ENCODE measurements around the gene FOXRED2.
"Not testable (repeated sequence)": the region's sequence is repeated elsewhere in the genome, so short reads cannot be mapped to it uniquely, and the experiment has no call there.

The FOXRED2 gene

GRCh38 chr22:36506637-36507517 is at the start of gene FOXRED2:
Gene FOXRED2 (minus strand): TSS chr22:36507040. CDS start chr22:36506422, 618 bp downstream.
- DNase-seq = peak; percentile 91

DNA sequence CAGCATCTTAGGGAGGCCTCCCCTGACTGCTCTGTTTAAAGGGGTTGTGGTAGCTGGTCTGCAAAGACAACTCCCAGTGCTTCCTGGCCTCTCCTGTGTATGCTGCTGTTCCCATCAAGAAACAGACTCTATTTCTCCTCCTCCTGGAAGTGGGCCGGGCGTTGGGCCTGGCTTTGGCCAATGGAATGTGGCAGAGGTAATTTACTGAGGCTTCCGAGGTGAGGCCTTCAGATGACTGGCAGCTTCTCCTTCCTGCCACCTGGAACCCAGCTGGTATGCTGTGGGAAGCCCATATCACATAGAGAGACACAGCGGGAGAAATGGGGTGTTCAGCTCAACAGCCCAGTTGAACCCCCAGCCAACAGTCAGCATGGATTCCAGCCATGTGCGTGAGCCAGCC is 47.3 kb upstream of the FOXRED2 start:
- no peak for DNase-seq

DNA sequence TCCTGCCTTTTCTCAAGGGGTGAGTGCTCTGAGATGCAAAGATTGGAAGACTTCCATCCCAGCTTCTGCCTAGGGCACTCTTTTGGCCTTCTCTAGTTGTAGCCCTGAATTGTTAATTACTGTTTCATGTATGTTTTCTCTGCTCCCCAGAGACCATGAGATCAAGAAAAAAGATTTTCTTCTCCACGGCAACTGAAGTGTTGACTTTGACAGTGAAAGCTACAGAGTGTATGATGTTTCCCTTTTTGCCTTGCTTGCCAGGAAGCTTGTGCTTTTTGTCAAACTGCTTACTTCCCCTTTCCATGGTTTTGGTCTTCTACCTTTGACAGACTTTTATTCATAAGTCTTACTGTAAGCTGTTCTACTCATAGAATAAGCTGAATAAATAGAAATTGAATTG is 45.4 kb upstream of the FOXRED2 start:
- no peak for DNase-seq

DNA sequence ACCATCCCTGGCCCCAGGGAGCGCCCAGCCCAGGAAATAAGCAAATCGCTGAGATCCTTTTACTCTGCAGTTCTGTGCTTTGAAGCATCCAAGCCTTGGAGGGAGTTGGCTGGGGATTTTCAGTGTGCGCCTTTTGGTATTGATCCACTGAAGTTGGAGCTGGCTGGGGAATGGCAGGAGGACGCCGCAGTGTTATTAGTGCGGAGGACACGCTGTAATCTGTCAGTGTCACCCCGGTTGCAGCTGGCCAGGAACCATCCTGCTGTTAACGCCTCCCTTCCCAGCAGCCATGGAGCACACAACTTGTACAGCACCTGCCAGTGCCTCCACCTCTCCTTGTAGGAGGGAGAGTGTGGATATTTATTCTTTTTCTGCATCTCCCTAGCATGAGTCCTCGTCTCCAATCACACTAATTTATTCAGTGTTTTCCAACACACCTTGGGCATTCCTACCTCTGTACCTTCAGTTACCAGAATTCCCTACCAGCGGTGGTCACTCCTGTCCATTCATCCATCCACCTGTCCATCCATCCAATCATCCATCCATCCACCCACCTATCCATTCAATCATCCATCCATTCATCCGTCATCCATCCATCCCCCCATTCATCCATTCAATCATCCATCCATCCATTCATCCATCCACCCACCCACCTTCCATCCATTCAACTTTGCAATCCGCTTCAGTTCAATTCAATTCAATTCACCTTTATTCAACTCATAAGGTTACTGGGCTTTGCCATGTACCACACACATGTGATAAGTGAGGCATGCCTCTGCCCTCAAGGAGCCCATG is 44.1 kb upstream of the FOXRED2 start:
- DNase-seq = no peak

GRCh38 chr22:36549033-36549432 is 42.2 kb upstream of the FOXRED2 start:
- DNase-seq = no peak

DNA sequence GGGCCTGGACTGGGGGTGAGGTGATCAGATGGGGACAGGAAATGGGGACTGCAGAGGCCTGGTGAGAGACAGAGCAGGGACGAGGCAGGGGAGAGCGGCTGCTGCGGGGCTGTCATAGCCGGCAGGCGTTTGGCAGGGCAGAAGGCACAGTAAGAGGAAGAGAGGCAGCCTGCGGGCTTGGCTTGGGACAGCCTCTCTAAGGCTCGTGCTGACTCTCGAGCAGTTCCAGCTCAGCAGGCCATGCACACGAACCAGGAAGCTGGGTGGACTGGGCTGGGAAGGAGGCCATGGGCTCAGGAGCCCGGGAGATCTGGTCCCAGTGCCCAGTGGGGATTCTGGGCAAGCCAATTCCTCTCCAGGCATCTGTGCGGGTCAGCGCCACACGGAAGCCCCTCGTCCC is 41.8 kb upstream of the FOXRED2 start:
- no peak for DNase-seq

DNA sequence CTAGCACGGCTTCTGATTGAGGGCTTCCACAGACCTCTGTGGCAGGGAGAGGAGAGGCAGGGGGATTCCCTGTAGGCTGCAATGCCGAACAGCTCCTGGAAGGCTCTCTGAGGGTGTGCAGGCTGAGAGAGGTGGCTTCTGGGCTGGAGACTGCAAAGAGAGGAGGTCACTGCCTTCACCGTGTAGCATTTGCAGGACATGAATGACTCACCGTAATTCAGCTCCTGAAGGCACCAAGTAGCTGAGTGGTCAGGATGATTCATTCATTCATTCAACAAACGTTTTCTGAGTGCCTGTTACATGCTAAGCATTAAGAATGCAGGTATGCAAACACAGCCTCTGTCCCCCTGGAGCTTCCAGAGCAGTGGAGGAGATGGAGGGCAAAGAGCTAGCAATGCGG is 40.1 kb upstream of the FOXRED2 start:
- DNase-seq = no peak

- peak; percentile 41 for DNase-seq
These were observed 39.4 kb upstream of the FOXRED2 start for GRCh38 chr22:36546092-36546804.

- no peak for DNase-seq
These were observed 37.3 kb upstream of the FOXRED2 start for GRCh38 chr22:36544107-36544620.

DNA sequence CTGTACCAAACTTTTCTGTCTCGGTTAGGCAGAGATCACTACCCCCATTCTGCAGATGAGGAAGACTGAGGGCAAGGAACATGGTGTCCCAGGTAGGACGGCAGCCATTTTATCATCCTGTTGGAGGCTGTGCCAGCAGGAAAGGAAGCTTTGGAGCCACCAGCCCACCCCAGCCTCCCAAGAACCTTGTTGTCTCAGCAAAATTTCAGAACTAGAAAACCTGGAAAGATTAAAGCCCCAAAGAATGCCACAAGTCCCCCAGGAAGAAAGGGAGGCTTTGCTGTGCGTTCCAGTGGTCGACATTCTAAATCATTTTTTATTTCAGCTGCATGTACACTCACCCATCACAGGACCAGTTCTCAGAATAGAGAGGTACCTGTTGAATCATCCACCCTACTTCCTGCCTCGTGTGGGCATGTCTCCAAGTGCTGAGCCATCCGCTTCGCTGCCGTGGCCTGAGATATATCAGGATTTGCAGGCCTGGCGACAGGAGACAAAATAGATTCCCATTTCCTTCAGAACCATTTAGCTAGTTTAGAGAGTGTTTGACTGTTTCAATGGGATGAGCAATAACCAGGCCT is 35.1 kb upstream of the FOXRED2 start:
- no peak for DNase-seq

DNA sequence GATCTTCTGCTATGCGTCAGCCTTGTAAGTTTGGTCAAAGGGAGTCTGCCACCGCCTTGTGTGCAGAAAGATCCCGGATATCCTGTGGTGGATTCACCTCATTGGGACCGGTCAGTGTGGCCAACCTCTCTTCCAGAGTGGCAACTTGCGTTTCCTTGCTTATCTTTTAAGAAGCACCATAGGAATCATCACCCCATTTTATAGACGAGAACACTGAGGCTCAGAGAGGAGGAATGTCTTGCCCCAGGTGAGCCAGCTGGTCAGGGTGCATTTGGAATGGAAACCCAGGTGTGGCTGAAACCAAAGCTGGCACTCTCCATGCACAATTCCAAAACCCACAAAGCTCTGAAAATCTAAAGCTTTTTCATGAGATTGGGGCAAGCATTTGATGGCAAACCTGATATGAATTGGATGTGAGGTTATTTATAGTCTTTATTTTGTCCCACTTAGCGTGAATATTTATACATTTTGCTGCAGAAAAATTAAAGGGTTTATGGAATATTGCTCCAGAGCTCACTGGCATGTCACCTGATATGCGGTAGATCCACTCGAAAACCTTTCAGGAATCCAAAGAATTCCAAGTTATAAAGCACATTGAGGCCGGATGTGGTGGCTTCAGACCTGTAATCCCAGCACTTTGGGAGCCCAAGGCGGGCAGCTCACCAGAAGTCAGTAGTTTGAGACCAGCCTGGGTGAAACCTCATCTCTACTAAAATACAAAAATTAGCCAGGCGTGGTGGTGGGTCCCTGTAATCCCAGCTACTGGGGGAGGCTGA is 34.2 kb upstream of the FOXRED2 start:
- no peak for DNase-seq

DNA sequence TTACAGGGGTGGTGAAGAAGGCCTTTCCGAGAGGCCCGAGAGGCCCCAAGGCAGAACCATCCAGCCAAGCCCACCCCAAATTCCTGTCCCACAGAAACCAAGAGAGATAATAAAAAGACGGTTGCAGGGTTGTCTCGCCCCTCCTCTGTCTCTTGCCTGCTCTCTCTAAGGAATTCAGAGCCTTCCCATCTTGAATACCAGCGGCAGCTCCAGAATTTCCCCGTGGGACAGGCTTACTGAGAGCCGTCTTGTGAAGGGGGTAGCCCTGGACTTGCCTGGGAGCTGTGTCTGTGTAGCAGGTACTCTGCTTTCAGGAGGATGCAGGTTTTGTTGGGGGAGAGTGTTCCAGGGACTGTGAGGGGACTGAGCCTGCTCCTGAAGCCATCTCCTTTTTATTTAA is 31.7 kb upstream of the FOXRED2 start:
- no peak for DNase-seq

DNA sequence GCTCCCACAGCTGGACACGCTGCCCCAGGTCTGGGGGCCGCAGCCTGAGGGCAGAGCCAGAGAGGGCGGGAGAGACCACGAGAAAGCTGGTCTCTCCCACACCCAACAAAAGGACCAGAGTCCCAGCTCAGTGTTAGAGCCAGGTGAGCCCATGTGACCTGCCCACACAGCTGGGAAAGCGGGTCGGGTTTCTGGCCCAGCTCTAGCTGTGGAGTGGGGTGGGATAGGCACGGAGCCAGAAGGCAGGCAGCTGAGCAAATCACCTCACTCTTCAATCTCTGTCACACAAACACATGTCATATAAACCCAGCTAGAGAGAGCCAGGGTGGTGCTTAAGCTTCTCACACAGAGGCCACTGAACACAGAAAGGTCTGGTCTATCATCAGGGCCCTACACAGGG is 29.9 kb upstream of the FOXRED2 start:
- DNase-seq = peak; percentile 39

DNA sequence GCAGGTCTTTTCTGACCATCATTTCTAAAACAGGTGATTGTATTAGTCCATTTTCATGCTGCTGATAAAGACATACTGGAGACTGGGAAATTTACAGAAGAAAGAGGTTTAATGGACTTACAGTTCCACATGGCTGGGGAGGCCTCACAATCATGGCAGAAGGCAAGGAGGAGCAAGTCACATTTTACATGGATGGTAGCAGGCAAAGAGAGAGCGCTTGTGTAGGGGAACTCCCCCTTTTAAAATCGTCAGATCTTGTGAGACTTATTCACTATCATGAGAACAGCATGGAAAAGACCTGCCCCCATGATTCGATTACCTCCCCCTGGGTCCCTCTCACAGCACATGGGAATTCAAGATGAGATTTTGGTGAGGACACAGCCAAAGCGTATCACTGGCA is 26.5 kb upstream of the FOXRED2 start:
- DNase-seq = not testable (repeated sequence)

DNA sequence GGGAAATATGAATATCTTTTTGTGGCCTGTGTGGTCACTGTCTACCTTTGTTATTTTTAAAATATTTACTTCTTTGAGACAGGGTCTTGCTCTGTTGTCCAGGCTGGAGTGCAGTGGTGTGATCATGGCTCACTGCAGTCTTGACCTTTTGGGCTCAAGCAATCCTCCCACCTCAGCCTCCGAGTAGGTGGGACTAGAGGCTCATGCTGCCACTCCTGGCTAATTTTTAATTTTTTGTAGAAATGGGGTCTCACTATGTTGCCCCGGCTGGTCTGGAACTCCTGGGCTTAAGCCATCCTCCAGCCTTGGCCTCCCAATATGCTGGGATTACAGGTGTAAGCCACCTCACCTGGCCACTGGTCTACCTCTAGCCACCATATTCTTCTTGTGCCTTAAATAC is 25.6 kb upstream of the FOXRED2 start:
- no peak for DNase-seq

DNA sequence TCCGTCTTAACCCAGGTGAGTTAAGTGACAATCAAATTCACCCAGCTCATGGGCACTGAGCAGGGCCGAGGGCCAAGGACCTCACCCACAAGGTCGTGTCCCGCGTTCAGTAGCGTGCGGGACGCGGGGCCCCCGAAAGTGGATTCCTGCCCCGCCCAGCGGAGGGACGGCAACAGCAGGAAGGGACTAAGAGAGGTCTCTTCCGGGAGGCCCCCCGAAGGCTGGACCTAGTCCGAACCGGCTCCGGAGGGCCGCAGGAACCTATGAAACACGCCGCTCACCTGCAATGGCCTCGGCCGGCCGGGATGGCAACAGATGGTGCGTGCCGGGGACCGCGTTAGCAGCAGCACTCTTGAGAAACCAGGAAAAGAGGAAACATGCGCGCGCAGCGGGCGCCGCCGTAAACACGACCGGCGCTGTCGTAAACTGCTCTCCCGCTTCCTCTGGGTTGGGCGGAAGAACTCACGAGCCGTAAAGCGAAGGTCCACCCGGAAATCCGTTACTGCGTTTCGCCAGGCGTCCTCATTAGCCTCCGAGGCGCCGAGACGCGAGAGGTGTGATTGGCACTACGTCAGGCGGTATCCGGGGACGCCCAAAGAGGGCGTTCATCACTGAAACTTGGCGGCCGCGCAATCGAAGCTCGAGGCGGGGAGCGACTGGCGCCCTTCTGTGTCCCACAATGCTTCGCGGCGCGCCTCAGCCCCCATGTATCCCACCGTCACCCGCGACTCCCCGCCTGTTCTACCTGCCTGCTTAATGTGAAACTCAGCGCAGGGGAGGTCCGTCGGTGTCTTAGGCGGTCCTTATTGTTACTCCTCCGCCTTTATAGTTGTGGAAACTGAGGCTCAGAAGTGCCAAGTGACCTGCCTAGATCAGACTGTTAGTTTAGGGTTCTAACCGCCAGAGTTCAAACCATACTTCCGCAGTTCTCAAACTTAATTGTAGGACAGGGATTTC is 22.2 kb upstream of the FOXRED2 start, which contains the start of gene EIF3D:
Gene EIF3D, minus strand, starts transcription at position 372 of the 957 bp plus-strand sequence. CDS start 3,045 bp downstream, outside the sequence.
- peak; percentile 96 for DNase-seq

- no peak for DNase-seq
These were observed 21.5 kb upstream of the FOXRED2 start for GRCh38 chr22:36528341-36528740.

DNA sequence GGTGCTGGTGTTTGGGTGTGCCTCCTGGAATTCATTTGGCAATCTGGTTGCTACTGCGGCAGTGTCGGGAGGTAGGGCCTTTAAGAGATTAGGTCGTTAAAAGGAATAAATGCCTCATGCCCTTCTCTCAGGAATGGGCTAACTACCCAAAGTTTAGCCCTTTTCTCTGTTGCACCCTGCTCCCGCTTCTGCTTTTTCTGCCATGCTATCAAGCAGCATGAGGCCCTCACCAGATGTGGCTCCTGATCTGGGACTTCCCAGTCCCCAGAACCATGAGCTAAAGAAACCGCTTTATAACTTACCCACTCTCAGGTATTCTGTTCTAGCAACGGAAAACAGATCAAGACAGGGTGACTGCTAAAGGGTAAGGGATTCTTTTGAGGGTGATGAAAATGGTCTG is 15.8 kb upstream of the FOXRED2 start:
- no peak for DNase-seq

- DNase-seq = no peak
These were observed 13.6 kb upstream of the FOXRED2 start for GRCh38 chr22:36520423-36520822.

DNA sequence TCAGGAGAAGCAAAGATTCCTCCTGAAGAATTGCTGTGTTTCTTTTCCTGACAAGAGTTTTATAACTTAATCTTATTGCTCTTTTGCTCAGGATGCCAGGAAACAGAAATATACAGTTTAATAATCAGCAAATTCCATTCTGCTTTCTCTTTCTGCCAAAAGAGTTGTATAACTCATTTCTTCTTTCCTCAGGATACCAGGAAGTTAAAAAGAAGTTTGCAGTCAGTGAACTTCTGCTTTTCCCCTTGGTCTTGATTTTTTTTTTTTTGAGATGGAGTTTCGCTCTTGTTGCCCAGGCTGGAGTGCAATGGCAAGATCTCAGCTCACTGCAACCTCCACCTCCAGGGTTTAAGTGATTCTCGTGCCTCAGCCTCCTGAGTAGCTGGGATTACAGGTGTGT is 13.1 kb upstream of the FOXRED2 start:
- DNase-seq = not testable (repeated sequence)

- no peak for DNase-seq
These were observed 7.9 kb upstream of the FOXRED2 start for GRCh38 chr22:36514766-36515165.

Measured in NCI-H146 (cell line).